ENCODE data around the gene RCAN1.

DNA sequence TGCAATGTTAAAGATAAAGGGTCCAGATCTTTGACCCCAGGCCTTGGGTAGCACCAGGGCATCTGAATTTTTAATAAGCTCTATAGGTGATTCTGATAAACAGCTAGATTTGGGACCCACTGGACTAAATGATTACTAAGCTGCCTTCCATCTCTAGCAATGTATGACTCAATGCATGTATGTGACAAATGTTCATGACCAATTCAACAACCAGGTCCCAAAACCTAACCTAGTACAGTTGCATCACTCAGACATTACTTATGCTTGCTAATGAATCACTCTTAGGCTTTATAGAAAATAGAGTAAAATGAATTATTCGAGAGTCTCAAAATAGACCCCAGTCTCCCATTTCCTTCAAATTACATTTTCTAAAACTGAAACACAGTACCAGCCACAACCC, 35.5 kb downstream of the RCAN1 start:
- TF ChIP-seq, protein P1, sequence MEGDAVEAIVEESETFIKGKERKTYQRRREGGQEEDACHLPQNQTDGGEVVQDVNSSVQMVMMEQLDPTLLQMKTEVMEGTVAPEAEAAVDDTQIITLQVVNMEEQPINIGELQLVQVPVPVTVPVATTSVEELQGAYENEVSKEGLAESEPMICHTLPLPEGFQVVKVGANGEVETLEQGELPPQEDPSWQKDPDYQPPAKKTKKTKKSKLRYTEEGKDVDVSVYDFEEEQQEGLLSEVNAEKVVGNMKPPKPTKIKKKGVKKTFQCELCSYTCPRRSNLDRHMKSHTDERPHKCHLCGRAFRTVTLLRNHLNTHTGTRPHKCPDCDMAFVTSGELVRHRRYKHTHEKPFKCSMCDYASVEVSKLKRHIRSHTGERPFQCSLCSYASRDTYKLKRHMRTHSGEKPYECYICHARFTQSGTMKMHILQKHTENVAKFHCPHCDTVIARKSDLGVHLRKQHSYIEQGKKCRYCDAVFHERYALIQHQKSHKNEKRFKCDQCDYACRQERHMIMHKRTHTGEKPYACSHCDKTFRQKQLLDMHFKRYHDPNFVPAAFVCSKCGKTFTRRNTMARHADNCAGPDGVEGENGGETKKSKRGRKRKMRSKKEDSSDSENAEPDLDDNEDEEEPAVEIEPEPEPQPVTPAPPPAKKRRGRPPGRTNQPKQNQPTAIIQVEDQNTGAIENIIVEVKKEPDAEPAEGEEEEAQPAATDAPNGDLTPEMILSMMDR (IDR thresholded peaks at IDR 0.05; ENCODE audit: control extremely low read depth in 1 of 3, insufficient read depth in 1 of 3, low read depth in 1 of 3, low read length in 3 of 3), result no peak
- TF ChIP-seq GABPA (IDR thresholded peaks at IDR 0.05; ENCODE audit: borderline replicate concordance, insufficient read depth, low read length), result no peak
- no peak for TF ChIP-seq POLR2A (IDR thresholded peaks at IDR 0.05; ENCODE audit: control extremely low read depth in 1 of 2, low read depth in 2 of 2, low read length in 2 of 2)
- TF ChIP-seq RXRA (IDR thresholded peaks at IDR 0.05; ENCODE audit: insufficient read depth, low read depth, low read length), result no peak
- TF ChIP-seq RNF2 (IDR thresholded peaks at IDR 0.05; ENCODE audit: borderline replicate concordance, low read depth, low read length, missing control alignments, poor library complexity, severe bottlenecking), result no peak
- TF ChIP-seq EZH2 (IDR thresholded peaks at IDR 0.05; ENCODE audit: low read depth, low read length, severe bottlenecking), result no peak
- TF ChIP-seq CBX5 (IDR thresholded peaks at IDR 0.05; ENCODE audit: low read depth, low read length), result no peak
- no peak for TF ChIP-seq CEBPB (IDR thresholded peaks at IDR 0.05; ENCODE audit: low read depth, low read length)
- no peak for TF ChIP-seq TBP (IDR thresholded peaks at IDR 0.05; ENCODE audit: low read depth, low read length)
- TF ChIP-seq EP300 (IDR thresholded peaks at IDR 0.05; ENCODE audit: borderline replicate concordance in 1 of 2, low read depth in 2 of 2, low read length in 2 of 2), result no peak
- no peak for TF ChIP-seq KDM4A (IDR thresholded peaks at IDR 0.05; ENCODE audit: low read depth, low read length, severe bottlenecking)
- no peak for TF ChIP-seq BRCA1 (IDR thresholded peaks at IDR 0.05; ENCODE audit: low read depth, low read length)
- no peak for TF ChIP-seq HDAC2 (IDR thresholded peaks at IDR 0.05; ENCODE audit: borderline replicate concordance in 1 of 2, low read depth in 2 of 2, low read length in 2 of 2)
